ENCODE results near the gene RBM25.
"Not testable (repeated sequence)": the region's sequence is repeated elsewhere in the genome, so short reads cannot be mapped to it uniquely, and the experiment has no call there.

The RBM25 gene

DNA sequence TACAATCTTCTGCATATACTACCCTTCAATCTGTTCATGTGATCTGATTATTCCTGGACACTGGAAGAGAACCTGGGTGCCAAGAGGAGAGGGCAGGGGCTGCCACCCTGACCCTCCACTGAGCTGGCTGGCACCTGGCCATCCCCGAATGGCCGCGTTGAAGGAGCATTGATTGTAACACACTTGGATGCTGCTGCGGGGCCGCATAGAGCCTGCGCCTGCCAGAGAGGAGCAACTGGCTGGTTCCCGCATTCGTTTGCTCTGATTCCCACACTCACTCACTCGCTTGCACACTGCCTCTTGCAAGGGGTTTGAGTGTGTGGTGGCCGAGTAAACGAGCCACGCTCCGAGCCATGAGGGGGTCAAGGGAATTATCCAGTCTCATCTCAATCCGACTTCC, 110.4 kb downstream of the RBM25 start:
- no peak for DNase-seq (ENCODE audit: low read depth in 1 of 2, low spot score in 1 of 2)

DNA sequence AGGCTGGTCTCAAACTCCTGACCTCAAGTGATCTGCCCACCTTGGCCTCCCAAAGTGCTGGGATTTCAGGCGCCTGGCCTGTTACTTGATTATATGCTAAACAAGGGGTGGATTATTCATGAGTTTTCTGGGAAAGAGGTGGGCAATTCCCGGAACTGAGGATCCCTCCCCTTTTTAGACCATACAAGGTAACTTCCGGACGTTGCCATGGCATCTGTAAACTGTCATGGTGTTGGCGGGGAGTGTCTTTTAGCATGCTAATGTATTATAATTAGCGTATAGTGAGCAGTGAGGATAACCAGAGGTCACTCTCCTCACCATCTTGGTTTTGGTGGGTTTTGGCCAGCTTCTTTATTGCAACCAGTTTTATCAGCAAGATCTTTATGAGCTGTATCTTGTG, 111.5 kb downstream of the RBM25 start:
- not testable (repeated sequence) for DNase-seq (ENCODE audit: low read depth in 1 of 2, low spot score in 1 of 2)

DNA sequence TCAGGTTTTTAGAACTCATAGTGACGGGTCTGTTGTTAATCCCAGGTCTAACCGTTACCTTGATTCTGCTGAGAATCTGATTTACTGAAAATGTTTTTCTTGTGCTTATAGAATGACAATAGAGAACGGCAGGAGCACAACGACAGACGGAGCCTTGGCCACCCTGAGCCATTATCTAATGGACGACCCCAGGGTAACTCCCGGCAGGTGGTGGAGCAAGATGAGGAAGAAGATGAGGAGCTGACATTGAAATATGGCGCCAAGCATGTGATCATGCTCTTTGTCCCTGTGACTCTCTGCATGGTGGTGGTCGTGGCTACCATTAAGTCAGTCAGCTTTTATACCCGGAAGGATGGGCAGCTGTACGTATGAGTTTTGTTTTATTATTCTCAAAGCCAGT, 112.4 kb downstream of the RBM25 start:
- DNase-seq (ENCODE audit: low read depth in 1 of 2, low spot score in 1 of 2) = no peak

DNA sequence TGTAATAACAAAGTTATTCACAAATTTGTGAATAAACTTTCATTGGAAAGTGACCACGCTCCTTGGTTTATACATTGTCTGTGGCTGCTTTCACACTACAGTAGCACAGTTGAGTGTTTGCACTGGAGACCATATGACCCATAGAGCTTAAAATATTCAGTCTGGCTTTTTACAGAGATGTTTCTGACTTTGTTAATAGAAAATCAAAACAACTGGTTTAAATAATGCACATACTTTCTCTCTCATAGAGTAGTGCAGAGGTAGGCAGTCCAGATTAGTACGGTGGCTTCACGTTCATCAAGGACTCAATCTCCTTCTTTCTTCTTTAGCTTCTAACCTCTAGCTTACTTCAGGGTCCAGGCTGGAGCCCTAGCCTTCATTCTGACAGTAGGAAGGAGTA, 114.2 kb downstream of the RBM25 start:
- DNase-seq (ENCODE audit: low read depth in 1 of 2, low spot score in 1 of 2) = no peak

DNA sequence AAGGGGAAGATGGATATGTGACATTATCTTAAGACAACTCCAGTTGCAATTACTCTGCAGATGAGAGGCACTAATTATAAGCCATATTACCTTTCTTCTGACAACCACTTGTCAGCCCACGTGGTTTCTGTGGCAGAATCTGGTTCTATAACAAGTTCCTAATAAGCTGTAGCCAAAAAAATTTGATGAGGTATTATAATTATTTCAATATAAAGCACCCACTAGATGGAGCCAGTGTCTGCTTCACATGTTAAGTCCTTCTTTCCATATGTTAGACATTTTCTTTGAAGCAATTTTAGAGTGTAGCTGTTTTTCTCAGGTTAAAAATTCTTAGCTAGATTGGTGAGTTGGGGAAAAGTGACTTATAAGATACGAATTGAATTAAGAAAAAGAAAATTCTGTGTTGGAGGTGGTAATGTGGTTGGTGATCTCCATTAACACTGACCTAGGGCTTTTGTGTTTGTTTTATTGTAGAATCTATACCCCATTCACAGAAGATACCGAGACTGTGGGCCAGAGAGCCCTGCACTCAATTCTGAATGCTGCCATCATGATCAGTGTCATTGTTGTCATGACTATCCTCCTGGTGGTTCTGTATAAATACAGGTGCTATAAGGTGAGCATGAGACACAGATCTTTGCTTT, 114.9 kb downstream of the RBM25 start:
- no peak for DNase-seq (ENCODE audit: low read depth in 1 of 2, low spot score in 1 of 2)
